GM12892 (cell line): ENCODE results near the gene KLF7.

Source experiments
- POLR2A ChIP-seq: IDR thresholded peaks from 2 replicates; pipeline ENCODE4 v1.6.1; 2011; ENCODE audit warnings: low read depth, low read length, control low read depth
- POLR2AphosphoS5 ChIP-seq: IDR thresholded peaks from 2 replicates; pipeline ENCODE4 v1.6.1; 2011; ENCODE audit warnings: low read depth, low read length, control low read depth
- TAF1 ChIP-seq: IDR thresholded peaks from 2 replicates; pipeline ENCODE4 v1.6.1; 2011; ENCODE audit warnings: low read depth, mild to moderate bottlenecking, control low read depth, low read length, borderline replicate concordance

DNA sequence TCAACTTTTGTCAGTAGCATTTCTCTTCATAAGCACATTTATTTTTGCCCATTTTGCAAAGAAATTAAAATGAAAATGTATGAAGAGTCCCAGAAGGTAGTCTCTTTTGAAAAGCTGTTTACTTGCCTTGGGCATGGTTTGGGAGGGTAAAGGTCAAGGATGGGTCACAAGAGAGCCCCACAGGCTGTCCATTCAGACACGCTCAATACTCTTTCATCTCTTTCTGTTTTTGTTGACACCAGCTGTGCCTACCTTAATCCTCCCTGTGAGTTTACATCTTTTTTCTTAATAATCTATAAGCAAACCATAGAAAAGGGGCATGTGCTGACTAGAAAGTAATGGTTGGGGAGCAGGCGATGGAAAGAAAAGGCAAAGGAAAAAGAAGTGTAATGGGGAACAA lies 49.6 kb upstream of the KLF7 start:
- TF ChIP-seq POLR2A (no peak), POLR2AphosphoS5 (no peak), TAF1 (no peak)
